Caki2 (cell line): ENCODE measurements around the gene RDH13. TPM values are rescaled to one million over a fixed set of nuclear protein-coding genes. Genes with fewer than 3 reads are reported as not detected.
"Not testable (repeated sequence)": the region's sequence is repeated elsewhere in the genome, so short reads cannot be mapped to it uniquely, and the experiment has no call there.

Experiments used
- DNase-seq: peaks from one replicate; pipeline ENCODE4 v3.0.0-alpha.2; 2015; ENCODE audit warnings: low read depth
- in situ Hi-C: cut with HindIII; loops from 2 replicates; pipeline ENCODE4 v1.10.0; 2016; ENCODE audit warnings: low sequenced_read_pairs, low pct_unique_long_range_greater_than_20kb, mixed read lengths
- total RNA-seq: library from RNA; depleted of rRNA; stranded (reverse); fragments of >200 nt; shearing (Covaris generic); gene quantifications from 2 replicates; pipeline ENCODE4 v1.2.3, GENCODE V29; 2014; ENCODE audit warnings: low replicate concordance

The RDH13 gene
- total RNA-seq, 1 experiment from 2014 or later: 62.1 TPM

- in situ Hi-C loops, DNase-seq: not testable (repeated sequence)
Measured at GRCh38 chr19:55032976-55033643, 29.8 kb downstream of the RDH13 start.

- in situ Hi-C loops: no loop called here
- no peak for DNase-seq
Measured at GRCh38 chr19:55032170-55032800, 30.7 kb downstream of the RDH13 start.

- in situ Hi-C loops: no loop called here
Measured at GRCh38 chr19:55031178-55031577, 31.8 kb downstream of the RDH13 start.

GRCh38 chr19:55028757-55029156, 34.2 kb downstream of the RDH13 start:
- in situ Hi-C loops: no loop called here
- no peak for DNase-seq

More at GRCh38 chr19:55031178-55031577, 31.8 kb downstream of the RDH13 start:
- no peak for DNase-seq

GRCh38 chr19:55027472-55028337, 35.2 kb downstream of the RDH13 start:
- in situ Hi-C loops: no loop called here
- DNase-seq: peak; percentile 23

- DNase-seq, in situ Hi-C loops: not testable (repeated sequence)
Measured at GRCh38 chr19:55027140-55027471, 35.8 kb downstream of the RDH13 start.

- in situ Hi-C loops: no loop called here
- DNase-seq: no peak
Measured at GRCh38 chr19:55024111-55024510, 38.8 kb downstream of the RDH13 start.

- in situ Hi-C loops, DNase-seq: not testable (repeated sequence)
Measured at GRCh38 chr19:55020351-55020750, 42.6 kb downstream of the RDH13 start.

GRCh38 chr19:55018633-55019032, 44.3 kb downstream of the RDH13 start:
- DNase-seq: no peak
- in situ Hi-C loops: no loop called here

GRCh38 chr19:55018216-55018615, 44.7 kb downstream of the RDH13 start:
- no peak for DNase-seq
- in situ Hi-C loops: no loop called here

GRCh38 chr19:55016017-55016416, 46.9 kb downstream of the RDH13 start:
- in situ Hi-C loops: no loop called here
- no peak for DNase-seq

GRCh38 chr19:55015126-55015525, 47.8 kb downstream of the RDH13 start:
- DNase-seq: no peak
- in situ Hi-C loops: no loop called here

GRCh38 chr19:55014714-55015113, 48.2 kb downstream of the RDH13 start:
- DNase-seq: no peak
- in situ Hi-C loops: no loop called here

GRCh38 chr19:55013596-55013995, 49.4 kb downstream of the RDH13 start:
- in situ Hi-C loops: no loop called here
- no peak for DNase-seq

- in situ Hi-C loops: no loop called here
- DNase-seq: no peak
Measured at GRCh38 chr19:55012306-55012705, 50.6 kb downstream of the RDH13 start.

GRCh38 chr19:55010561-55010960, 52.4 kb downstream of the RDH13 start:
- DNase-seq, in situ Hi-C loops: not testable (repeated sequence)

GRCh38 chr19:55008781-55009180, 54.2 kb downstream of the RDH13 start:
- in situ Hi-C loops, DNase-seq: not testable (repeated sequence)

GRCh38 chr19:55008189-55008588, 54.8 kb downstream of the RDH13 start:
- DNase-seq, in situ Hi-C loops: not testable (repeated sequence)

- in situ Hi-C loops, DNase-seq: not testable (repeated sequence)
Measured at GRCh38 chr19:55007537-55007936, 55.4 kb downstream of the RDH13 start.
